GM12878 (cell line): Measurements from ENCODE around the gene CAPN15.

ENCODE experiments used
- CHD2 ChIP-seq: IDR thresholded peaks from 2 replicates; pipeline ENCODE4 v1.6.1; 2011; ENCODE audit warnings: low read depth, low read length, improper control_type of control experiment, borderline replicate concordance
- ELK1 ChIP-seq: IDR thresholded peaks from 2 replicates; pipeline ENCODE4 v1.6.1; 2012; ENCODE audit warnings: low read depth, low read length, improper control_type of control experiment
- POLR2A ChIP-seq: IDR thresholded peaks from 2 replicates; pipeline ENCODE4 v1.6.1; 2011; ENCODE audit warnings: low read depth, mild to moderate bottlenecking, low read length

GRCh38 chr16:580141-580945, 52.8 kb downstream of the CAPN15 start:
- TF ChIP-seq CHD2 = no peak
- no peak for TF ChIP-seq POLR2A
- no peak for TF ChIP-seq ELK1
